Choroid plexus epithelial cell (primary cell): ENCODE results near the gene FHAD1.
"Not testable (repeated sequence)": the region's sequence is repeated elsewhere in the genome, so short reads cannot be mapped to it uniquely, and the experiment has no call there.

Experiments
- DNase-seq: peaks from one replicate; pipeline ENCODE4 v3.0.0-alpha.2; 2010; ENCODE audit warnings: low read depth
- H3K4me3 ChIP-seq: 2 replicates; pipeline ENCODE4 v1.5.1; 2011; ENCODE audit warnings: low read depth, mild to moderate bottlenecking, control low read depth, low read length, moderate library complexity
- TF ChIP-seq, protein P1 (sequence below): conservative IDR thresholded peaks from 2 replicates; pipeline ENCODE4 v1.5.1; 2011; ENCODE audit warnings: low read depth, mild to moderate bottlenecking, control low read depth, inconsistent platforms, low read length, moderate library complexity

Gene FHAD1

DNA sequence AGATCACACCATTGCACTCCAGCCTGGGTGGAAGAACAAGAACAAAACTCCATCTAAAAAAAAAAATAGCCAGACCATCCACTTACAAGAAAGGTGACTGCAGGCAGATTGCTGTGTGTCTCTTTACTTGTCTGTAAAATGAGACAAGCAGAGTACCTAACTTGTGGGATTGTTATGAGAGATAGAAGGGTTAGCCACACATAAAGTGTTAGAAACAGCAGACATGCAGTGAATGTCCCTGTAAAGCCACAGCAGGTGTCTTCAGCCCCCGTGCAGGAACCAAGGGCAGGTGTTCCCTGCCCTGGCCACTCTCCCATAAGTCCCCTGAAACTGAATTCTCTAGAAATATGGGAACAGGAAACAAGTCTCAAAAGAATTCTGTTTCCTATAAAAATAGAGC, 121.9 kb downstream of the FHAD1 start:
- TF ChIP-seq, protein P1, sequence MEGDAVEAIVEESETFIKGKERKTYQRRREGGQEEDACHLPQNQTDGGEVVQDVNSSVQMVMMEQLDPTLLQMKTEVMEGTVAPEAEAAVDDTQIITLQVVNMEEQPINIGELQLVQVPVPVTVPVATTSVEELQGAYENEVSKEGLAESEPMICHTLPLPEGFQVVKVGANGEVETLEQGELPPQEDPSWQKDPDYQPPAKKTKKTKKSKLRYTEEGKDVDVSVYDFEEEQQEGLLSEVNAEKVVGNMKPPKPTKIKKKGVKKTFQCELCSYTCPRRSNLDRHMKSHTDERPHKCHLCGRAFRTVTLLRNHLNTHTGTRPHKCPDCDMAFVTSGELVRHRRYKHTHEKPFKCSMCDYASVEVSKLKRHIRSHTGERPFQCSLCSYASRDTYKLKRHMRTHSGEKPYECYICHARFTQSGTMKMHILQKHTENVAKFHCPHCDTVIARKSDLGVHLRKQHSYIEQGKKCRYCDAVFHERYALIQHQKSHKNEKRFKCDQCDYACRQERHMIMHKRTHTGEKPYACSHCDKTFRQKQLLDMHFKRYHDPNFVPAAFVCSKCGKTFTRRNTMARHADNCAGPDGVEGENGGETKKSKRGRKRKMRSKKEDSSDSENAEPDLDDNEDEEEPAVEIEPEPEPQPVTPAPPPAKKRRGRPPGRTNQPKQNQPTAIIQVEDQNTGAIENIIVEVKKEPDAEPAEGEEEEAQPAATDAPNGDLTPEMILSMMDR: no peak
- DNase-seq: no peak
- no peak overlapping the region for H3K4me3 ChIP-seq

DNA sequence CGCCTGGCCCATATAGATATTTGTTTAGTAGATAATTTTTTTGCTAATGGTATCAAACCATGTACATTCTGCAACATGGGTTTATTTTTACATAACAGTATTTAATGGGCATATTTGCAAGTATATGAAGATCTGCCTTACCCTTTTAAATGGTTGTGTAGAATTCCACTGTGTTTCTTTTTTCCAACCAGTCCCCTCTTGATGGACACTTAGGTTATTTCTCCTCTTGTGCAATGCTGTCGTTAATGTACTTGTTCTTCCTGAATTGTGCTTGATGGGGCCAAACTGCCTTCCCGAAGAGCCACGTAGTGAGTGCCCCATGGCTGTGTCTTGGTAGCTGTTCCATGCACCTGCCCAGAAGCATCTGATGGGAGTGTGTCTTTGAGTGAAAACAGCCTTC, 123.2 kb downstream of the FHAD1 start:
- no peak for DNase-seq
- TF ChIP-seq, protein P1: no peak
- H3K4me3 ChIP-seq: no peak overlapping the region

DNA sequence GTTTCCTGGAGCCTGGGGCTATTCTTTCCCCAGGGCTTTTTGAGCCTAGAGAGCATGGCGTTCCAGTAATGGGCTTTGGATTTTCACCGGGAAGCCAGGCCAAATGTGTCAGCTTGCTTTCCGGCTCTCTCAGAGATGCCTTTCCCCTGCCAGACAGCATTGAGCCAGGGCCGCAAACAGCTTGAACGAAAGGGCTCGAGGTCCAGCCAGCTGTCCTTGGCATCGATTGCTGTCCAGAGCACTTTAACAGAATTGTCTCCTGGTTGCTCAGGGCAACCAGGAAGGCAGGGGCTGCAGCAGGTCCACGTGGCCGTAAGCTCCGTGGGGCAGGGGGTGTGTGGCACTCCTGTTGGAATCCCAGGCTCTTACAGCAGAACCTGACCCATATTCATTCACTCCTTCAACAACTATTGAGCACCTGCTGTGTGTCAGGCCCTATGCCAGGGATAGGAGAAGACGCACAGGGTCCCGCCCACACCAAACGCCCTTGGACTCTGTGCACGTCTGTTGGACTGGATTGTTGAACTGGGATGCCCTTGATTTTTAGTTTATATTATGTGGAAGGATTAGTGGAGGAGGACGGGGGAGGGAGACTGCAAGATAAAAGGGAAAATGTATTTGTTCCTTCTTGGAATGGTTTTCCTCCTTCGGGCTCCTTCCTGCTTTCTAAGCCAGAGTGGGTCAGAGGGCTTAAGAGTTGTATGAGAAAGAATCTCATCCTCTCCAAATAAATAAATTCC, 123.9 kb downstream of the FHAD1 start:
- H3K4me3 ChIP-seq: no peak overlapping the region

DNA sequence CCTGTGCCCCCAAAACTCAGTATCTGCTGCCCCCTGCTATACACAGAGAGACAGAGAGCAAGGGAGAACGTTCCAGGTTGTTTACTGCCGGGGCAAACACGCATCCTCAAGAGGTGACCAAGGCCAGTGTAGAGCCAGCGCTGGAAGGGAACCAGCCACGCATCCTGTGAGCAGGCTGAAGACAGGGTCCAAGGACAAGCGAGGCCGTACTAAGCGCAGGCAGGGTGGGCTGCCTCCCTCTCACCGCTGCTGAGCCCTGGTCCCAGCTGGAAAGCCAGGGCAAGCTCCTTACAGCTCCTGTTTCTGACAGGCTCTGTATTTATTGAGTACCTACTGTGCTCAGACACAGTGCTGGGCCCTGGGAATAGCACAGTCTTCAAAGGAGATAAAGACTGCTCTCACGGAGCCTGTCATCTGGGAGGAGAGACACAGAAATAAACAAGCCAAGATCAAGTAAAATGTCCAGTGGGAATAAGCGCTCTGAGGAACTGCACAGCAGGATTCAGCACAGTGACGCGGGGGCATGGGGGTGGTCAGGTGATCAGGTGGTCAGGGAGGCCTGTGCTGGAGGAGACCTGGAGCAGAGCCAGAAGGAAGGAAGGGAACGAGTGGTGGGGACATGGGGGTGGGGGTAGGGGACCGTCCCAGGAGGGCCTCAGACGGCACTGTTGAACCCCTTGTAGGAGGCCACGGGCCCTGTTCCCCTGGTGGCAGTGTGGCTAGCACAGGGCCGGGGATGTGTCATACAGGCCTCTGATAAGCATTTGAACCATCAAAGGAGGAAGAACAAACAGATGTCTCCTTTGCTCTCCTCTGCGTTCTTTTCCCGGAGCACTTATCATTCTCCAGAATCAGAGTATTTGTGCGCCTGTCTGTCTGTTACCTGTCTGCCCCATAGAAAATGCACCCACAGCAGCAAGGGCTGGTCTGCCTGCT, 124.9 kb downstream of the FHAD1 start:
- no peak overlapping the region for H3K4me3 ChIP-seq
- TF ChIP-seq, protein P1: no peak
- DNase-seq: peak; percentile 23

More for the DNA sequence above, 123.9 kb downstream of the FHAD1 start:
- TF ChIP-seq, protein P1: no peak
- no peak for DNase-seq

DNA sequence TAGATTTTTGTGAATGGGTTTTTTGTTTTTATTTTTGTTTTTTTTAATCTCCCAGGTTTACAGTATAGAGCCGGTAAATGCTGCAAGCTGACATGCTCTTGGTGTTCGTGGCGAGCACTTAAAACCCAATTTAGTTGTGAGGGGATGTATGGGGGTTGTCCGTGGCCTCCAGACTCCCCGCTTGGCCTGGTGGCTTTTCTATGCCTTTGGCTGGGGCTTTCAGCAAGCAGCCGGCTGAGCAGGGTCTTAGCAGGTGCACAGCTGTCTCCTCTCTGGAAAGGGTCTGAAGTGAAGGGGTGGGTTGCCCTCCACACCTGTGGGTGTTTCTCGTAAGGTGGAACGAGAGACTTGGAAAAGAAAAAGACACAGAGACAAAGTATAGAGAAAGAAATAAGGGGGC, 131.7 kb downstream of the FHAD1 start:
- no peak for DNase-seq
- TF ChIP-seq, protein P1: no peak
- no peak overlapping the region for H3K4me3 ChIP-seq

DNA sequence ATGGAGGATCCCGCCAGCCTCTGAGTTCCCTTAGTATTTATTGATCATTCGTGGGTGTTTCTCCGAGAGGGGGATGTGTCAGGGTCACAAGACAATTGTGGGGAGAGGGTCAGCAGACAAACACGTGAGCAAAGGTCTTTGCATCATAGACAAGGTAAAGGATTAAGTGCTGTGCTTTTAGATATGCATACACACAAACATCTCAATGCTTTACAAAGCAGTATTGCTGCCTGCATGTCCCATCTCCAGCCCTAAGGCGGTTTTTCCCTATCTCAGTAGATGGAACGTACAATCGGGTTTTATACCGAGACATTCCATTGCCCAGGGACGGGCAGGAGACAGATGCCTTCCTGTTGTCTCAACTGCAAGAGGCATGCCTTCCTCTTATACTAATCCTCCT, 132.1 kb downstream of the FHAD1 start:
- DNase-seq, H3K4me3 ChIP-seq: not testable (repeated sequence)
